HG03342 (cell line): Measurements from ENCODE around the gene PICK1.
"Not testable (repeated sequence)": the region's sequence is repeated elsewhere in the genome, so short reads cannot be mapped to it uniquely, and the experiment has no call there.

Experiments used
- ATAC-seq: cut with Tn5 transposase; IDR thresholded peaks from one replicate; pipeline ENCODE4 v1.9.1; 2021; ENCODE audit warnings: mild to moderate bottlenecking, moderate library complexity; ENCODE audit not compliant: unreplicated experiment

The PICK1 gene

DNA sequence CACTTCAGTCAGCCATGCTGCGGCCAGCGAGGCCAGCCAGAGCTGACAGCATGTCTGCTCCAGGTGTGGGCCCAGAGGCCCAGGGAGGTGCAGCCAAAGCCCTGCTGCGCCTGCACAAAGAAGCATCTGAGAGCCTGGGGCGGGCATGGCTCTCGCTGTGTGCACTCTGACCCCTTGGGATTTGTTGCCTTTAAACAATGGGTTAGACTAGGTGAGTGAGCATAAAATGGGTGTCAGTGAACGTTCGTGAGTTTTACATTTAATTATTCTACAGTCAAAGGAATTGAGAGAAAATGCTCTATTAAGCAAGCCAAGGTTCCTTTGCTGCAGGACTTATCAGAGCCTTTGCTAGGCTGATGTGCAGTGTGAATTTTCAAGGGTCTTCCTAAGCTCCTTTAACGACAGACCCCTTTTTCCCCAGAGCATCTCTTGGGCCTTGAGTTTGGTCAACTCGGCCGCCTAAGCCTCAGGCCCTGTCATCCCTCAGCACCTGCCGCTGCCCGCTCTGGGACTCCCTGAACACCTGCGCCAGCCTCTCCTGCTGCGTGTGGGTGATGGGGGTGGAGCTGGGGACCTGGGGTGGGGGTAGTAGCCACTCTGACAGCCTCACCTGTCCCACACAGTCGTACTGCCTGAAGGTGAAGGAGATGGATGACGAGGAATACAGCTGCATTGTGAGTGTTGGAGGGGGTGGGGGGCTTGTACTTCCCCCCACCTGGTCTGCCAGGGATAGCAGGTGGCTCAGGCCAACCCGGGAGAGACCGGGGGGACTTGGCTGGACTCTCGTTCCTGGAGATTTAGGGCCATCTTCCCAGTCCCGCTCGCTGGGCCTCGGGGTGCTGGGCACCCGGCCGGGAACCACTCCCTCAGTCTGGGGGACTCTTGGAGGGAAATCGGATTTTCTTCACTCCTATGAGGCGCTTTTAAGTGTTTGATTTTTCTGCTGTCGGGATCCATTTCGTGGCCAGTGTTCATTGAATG, 16.2 kb downstream of the PICK1 start:
- no peak for ATAC-seq

DNA sequence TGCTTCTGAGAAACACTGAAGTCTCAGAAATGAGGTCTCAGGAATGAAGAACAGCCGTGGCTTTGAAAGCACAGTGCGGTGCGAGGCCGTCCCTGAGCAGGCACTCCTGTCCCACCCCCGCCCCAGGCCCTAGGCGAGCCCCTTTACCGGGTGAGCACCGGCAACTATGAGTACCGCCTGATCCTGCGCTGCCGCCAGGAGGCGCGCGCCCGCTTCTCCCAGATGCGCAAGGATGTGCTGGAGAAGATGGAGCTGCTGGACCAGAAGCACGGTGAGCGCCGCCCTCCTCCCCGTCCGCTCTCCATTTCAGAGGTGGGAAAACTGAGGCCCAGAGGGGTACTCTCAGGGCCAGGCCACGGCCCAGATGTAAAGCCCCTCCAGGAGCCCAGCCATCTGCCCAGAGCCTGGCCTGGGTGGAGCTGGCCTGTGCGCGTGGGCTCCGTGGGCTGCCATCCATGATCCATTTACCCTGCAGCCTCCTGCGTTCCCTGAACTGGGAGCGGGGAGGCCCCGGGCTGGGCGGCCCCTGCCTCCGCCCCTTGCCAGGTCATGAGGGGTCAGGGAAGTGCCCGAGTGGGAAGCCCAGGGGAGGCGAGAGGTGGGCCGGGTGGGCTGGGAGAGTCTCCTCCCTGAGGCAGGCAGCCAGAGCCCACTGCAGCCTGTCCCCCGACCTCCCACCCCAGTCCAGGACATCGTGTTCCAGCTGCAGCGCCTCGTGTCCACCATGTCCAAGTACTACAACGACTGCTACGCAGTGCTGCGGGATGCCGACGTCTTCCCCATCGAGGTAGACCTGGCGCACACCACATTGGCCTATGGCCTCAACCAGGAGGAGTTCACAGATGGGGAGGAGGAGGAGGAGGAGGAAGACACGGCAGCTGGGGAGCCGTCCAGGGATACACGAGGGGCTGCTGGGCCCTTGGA, 17.2 kb downstream of the PICK1 start:
- no peak for ATAC-seq

DNA sequence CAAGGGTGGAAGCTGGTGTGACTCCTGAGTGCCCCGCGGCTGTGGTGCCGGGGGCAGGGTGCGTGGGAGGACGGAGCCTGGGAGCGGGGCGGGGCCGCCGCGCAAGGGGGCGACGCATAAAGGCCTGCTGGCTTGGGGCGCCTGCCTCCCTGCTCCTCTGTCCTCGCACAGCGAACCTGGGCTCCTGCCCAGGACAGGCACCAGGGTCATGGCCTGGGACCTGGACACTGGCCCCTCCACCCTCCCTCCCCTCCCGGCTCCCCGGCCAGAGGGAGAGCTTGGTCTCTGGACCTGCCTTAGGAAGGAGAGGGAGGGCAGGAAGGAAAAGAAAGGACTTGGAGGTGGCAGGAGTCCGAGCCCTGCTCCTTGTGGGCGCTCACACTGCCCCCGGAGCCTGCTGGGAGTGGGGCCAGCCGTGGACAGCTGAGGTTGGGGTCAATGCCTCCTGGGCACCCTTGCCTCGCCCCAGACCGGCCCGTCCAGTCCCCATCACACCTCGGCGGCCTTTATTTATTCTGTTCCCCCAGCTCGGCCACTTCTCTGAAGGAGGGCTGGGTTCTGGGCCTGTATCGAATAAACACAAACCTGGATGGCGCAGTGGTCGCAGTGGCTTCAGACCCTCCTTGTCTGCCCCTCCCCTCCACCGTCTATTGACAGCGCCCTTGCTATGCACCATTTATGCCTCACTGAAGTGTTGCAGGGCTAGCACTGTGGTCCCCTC, 18.1 kb downstream of the PICK1 start:
- ATAC-seq, result no peak

DNA sequence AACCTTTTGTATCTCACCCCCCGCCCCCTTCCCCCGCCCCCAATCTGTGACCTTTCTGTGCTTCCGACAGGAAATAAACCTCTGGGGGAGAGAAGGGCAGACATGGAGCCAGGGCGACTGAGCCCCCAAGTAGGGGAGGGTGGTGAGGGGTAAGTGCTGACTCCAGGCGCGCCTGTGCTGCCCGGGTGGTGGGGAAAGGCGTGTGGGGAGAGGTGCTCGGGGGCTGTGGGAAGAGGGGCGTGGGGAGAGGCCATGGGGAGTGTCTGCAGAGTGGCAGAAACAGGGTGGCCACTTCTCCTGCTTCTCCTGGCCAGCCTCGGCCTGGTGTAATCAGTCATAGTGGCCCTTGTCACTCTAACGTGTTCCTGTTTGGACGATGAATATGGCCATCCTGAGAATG, 18.8 kb downstream of the PICK1 start:
- ATAC-seq, result no peak

DNA sequence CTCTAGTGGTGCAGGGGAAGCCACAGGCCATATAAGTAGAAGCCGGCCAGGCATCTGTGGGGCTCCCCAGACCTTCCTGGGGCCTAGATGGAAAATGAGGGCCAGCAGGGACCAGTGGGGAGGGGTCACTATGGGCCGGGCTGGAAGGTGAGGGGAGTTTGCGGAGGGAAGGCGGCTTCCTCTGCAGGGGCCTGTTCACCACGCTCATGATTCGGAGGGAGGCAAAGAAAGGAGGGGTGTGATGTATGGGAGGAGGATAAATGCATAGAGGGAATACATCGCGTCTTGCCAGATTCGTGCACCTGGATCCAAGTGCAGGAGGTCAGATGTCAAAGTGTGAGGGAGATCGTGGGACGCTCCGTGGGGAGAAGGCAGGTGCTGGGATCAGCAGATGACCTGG, 19.9 kb downstream of the PICK1 start:
- ATAC-seq, result no peak

DNA sequence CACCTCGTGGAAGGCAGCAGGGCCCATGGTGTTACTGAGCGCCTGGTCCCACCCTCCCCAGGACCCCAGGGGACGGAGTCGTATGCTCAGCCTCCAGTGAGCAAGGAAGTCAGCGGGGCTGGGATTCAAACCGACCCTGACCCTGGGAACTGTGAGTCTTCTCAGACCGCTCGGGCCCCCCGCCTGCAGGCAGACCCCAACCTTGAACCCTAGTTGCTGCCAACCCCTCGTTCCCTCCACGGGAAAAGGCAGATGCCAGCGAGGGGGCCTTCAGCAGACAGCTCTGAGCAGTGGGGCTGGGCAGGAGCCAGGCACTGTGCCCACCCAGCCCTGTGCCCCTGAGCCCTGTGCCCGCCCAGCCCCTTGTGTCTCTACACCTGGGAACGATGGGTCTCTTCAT, 20.4 kb downstream of the PICK1 start:
- ATAC-seq, result no peak

DNA sequence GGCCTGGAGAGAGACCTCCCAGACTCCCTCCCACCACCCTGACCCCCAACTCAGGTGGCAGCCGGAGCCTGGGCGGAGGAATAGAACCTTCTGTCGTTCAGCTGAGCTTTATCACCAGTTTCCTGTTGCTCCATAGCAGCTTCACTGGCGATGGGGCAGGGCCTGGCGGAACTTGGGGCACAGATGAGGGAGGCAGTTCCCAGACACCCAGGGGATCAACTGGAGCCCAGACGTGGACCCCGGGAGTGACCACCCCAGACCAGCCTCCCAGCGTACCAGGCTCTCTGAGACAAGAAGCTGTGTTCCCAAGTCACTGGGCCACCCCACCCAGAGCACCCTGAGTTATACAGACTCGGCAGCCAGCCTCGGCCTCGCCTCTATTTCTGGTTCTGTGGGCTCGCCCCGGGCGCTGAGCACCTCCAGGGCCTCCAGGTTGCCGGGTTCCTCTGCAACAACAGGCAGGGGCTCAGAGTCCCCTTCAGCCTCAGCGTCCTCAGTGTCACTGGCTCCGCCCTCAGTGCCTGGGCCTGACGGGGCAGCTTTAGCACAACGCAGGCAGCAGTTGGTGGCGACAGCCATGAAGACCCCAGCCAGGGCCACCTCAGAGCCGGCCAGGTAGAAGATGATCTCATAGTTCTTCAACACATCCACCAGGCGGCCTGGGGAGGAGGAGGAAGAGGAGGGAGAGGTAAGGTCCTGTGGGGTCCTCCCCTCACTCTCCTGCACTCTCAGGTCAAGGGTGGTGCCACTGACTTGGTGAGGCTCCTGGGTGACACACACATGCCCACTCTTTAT, 21.0 kb downstream of the PICK1 start:
- no peak for ATAC-seq

DNA sequence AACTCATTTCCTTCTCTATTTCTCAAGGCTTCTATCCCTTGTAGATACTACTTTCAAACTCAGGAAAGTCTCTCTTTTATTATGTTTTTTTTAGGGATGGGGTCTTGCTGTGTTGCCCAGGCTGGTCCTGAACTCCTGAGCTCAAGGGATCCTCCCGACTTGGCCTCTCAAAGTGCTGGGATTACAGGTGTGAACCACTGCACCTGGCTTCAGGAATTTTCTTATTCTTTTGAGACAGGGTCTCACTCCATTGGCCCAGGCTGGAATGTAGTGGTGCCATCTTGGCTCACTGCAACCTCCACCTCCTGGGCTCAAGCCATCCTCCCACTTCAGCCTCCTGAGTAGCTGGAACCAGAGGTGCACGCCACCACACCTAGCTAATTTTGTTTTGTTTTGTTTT, 22.0 kb downstream of the PICK1 start:
- ATAC-seq, result not testable (repeated sequence)

DNA sequence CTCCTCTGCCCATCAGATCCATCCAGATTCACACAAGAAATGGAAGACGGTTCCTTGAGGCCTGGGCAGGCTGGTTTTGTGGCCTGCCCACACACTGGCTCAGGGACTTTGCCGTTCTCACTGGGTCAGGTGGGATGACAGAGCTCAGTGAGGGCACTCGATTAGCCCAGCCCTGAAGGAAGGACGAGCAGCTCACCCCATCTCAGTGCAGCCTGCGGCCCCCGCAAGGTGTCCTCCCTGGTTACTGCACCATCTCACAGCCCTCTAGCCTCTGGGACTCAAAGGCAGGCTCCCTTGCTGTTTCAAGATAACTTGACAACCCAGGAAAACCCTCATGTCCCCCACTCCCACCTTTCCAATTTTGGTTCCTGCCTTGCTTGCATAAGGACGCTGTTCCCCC, 22.6 kb downstream of the PICK1 start:
- no peak for ATAC-seq

DNA sequence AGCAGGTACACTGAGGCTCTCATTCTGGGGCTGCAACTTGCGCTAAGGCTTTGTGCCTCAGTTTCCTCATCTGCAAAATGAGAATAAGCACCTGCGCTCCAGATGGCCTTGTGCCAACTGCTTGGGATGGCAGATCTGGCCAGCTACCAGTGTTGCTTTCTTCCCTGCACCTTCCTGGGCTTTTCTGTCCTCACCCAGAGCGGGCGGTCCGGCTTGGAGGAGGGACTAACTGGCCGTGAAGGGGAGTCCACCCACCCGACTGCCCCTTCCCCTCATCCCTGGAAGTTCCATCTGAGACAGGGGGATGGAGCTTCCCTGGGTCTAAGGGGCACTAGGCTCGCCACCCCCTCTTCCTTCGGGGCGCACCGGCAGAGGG, 23.3 kb downstream of the PICK1 start:
- no peak for ATAC-seq

DNA sequence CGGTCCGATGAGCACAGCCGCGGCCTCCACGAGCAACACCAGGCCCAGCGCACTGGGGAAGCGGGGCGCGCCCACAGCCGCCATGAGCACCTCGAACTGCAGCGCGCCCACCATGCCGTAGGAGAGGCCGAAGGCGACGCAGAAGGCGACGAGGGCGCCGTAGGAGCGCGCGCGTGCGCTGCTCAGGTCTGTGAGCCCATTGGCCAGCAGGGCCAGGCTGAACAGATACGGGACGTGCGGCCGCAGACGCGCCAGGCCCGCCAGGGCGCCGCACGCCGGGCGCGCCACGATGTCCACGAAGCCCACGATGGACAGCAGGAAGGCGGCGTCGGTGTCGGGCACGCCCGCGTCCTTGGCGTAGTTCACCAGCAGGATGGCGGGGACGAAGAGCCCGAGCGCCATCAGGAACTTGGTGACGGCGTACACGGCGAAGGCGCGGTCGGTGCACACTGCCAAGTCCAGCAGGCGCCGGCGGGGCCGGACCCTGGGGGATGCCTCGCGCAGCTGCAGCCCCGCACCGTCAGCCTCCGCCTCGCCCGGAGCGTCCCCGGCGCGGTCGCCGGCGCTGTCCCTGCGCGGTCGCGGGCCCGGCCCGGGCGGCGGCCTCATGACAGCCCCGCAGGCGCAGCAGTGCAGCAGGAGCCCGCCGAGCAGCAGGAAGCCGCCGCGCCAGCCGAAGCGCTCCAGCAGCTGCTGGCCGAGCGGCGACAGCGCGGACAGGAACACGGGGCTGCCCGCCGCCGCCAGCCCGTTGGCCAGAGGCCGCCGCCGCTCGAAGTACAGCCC, 23.8 kb downstream of the PICK1 start:
- no peak for ATAC-seq

DNA sequence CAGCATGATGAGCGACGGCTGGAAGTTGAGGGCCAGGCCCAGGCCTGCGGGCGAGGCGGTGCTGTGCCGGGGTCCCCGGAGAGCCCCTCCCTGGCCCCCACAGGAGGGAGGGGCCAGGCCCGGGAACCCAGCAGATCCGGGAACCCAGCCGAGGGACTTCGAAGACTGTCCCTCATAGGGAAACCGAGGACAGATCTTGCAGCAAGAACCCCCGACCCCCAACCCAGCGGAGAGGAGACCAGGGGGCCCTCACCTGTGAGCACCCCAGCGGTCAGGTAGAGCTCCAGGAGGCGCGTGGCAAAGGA, 24.4 kb downstream of the PICK1 start:
- ATAC-seq, result no peak

DNA sequence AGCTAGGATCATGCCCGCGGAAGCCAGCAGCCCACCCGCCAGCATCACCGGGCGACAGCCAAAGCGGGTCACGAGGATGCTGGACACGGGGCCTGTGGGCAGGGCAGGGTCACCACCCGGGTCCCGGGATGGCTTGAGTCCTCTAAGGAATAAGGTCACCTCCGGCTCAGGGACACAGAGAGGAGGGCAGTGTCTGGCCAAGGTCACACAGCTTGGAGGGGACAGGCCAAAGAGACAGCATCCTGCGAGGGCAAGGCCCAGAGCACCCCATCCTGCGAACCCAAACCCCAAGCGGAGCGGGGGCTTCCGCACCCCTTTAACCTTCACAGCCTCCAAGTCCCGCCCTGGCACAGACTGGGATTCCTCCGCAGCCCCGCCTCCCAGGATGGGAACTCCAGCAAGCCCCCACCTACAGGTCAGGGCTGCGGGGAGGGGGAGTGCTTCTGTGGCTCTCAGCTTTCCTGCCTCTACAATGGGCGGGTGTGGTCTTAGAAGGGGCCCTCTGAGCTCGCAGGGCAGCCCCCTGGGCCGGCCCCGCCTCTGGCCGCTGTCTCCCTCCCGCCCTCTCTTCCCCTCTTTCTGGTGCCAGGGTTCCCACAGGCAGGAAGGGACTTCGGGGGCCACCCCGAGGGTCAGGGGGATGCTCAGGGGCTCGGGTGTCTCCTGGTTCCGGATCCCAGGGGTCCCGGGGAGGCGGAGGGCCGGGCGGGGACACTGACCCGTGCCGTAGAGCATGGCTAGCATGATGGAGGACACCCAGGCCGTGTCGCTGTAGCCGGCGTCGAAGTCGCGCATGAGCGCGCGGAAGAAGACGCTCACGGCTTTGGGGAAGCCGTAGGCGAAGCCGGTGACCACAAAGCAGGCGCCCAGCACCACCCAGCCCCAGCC, 25.0 kb downstream of the PICK1 start:
- ATAC-seq, result no peak

DNA sequence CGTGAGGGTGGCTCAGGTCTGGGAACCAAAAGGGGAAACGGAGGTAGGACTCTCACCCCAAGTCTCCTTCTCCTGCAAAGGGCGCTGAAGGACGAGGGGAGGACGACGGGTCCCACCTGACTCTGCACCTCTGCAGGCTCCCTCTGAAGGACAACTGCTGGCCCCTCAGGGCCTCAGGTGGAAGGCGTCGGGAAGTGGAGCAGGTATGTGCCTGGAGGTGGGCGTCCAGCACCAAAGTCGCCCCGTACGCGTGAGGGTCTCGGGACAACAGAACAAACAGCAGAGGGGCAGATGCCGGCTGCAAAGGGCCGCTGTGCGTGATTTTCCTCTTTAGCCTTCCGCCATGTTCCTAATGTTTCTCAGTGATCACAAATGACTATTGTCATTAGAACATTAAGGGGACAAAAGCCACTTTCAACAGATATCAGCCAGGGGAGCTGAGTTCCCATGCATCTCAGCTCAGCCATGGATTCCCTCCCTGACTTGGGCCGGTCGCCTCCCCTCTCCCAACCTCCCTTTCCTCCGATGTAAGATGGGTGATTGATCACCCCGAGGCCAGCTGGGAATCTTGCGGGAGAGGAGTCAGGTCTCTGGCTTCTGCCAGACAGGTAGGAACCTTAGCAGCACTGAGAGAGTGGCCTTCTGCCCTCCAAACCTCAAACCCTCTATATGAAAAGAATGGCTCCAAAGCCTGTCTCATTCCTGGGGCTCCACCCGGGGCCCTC, 25.9 kb downstream of the PICK1 start:
- ATAC-seq, result no peak

DNA sequence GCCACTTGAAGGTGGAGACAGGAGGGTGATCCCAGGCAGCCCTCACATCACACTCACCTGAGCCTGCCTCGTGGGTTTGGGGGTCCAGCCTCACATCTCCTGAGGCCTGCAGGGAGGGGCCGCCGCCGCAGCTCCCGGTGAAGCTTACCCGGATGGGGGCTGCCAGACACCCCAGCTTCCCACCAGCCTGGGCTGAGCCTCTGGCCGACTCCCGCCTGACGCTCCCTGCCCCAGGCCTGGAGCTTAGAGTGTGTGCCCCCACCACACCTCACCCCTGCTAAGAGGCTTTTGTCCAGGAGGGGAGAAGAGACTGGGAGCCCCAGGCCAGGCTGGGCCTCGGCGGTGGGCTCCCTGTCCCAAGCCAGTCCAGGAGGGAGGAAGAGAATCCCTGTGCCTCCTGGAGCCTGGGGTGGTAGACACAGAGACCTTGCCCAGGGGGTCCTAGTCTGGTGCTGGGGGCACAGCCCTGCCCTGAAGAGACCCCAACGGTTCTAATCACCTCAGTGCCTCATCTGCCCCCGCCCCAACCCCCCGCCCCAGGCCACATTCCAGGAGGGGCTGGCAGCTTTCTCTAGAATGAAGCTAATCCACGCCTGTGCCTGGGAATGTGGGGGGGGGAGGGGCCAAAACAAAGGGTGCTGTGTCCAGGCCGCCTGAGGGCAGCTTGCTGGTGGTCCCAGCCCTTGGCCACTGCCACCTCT, 26.9 kb downstream of the PICK1 start, which contains the start of gene SLC16A8:
SLC16A8 (minus strand) TSS at position 254 of the 701 bp plus-strand sequence. CDS start 1,311 bp downstream, outside the sequence.
- no peak for ATAC-seq

DNA sequence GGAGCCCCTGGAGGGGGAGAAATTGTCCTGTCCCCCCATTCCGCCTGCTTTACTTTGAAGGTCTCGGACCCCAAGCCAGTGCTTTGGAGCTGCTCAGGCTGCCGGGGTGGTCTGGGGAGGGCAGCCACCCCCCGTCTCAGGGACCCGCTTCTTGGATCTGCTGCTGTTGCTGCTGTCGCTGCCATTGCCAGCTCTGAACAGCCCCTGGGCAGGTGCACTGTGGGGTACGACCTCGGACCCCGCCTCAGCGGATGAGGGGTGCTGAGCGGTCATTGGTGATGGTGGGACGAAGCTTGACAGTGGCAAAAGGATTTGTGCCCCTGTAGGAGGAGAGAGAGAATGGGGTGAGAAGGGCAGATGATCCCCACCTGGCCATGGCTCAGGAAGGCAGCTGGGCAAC, 27.9 kb downstream of the PICK1 start:
- ATAC-seq, result no peak

DNA sequence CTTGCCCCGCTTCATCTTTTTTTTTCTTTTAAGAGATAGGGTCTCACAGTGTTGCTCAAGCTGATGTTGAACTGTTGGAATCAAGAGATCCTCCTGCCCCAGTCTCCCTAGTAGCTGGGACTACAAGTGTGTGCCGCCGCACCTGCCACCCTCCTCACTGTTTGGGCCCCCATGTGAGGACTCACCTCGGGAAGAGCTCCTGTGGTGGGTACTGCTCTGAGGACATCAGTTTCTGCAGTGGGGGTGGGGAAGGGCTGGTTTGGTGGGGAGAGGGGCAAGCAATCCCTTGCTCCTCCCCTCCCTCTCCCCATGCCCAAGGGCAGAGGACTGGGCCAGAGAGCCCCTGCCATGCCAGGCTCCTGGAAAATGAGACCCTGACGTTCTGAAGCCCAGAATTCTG, 28.3 kb downstream of the PICK1 start:
- no peak for ATAC-seq
